PFSK-1 (cell line): ENCODE results near the gene PEX11G.

Source experiments
- FOXP2 ChIP-seq: optimal IDR thresholded peaks from 2 replicates; pipeline ENCODE3; 2011; ENCODE audit warnings: borderline replicate concordance, control low read depth, inconsistent platforms; ENCODE audit not compliant: insufficient read depth; ENCODE audit errors: extremely low read length, extremely low read depth
- POLR2AphosphoS5 ChIP-seq: IDR thresholded peaks from 2 replicates; pipeline ENCODE4 v1.6.1; 2012; ENCODE audit warnings: low read depth, mild to moderate bottlenecking, control low read depth, low read length, moderate library complexity
- REST ChIP-seq, 2 experiments: IDR thresholded peaks; 2 replicates each; pipeline versions ENCODE4 v1.6.1 to v1.8.0; 2011 to 2012; ENCODE audit warnings: low read depth in 2 of 2, low read length in 2 of 2, control low read depth in 1 of 2, inconsistent platforms in 1 of 2, mild to moderate bottlenecking in 1 of 2, moderate library complexity in 1 of 2; ENCODE audit not compliant: insufficient read depth in 1 of 2
- TAF1 ChIP-seq: IDR thresholded peaks from 2 replicates; pipeline ENCODE4 v1.6.1; 2012; ENCODE audit warnings: low read length, control low read depth, borderline replicate concordance; ENCODE audit not compliant: insufficient read depth

- TF ChIP-seq TAF1 (no peak), REST (IDR thresholded peaks at IDR 0.05; ENCODE audit: insufficient read depth in 1 of 2, low read depth in 2 of 2, low read length in 2 of 2) (no peak), POLR2AphosphoS5 (no peak), FOXP2 (no peak)
Measured at GRCh38 chr19:7456964-7457541, 31.8 kb downstream of the PEX11G start.
